Parathyroid adenoma (tissue), 2 donors: ENCODE measurements around the gene ACAT1.
"Not testable (repeated sequence)": the region's sequence is repeated elsewhere in the genome, so short reads cannot be mapped to it uniquely, and the experiment has no call there.

Experiments used
- H2AFZ ChIP-seq: fragments of 300-600 bp; sonication (generic); one replicate; pipeline ENCODE4 v1.7.0; 2017; ENCODE audit warnings: antibody characterized with exemption, mild to moderate bottlenecking
- H3K27ac ChIP-seq: fragments of 300-600 bp; sonication (generic); one replicate; pipeline ENCODE4 v1.7.0; 2017
- H3K27me3 ChIP-seq: fragments of 300-600 bp; sonication (generic); one replicate; pipeline ENCODE4 v1.7.0; 2017; ENCODE audit warnings: low read length; ENCODE audit not compliant: control insufficient read depth, insufficient read depth
- H3K36me3 ChIP-seq: fragments of 300-600 bp; sonication (generic); one replicate; pipeline ENCODE4 v1.7.0; 2017; ENCODE audit warnings: low read length; ENCODE audit not compliant: control insufficient read depth, insufficient read depth
- H3K4me1 ChIP-seq: fragments of 300-600 bp; sonication (generic); one replicate; pipeline ENCODE4 v1.7.0; 2017; ENCODE audit warnings: control low read depth
- H3K4me2 ChIP-seq: fragments of 300-600 bp; sonication (generic); one replicate; pipeline ENCODE4 v1.7.0; 2017; ENCODE audit warnings: low read length
- H3K4me3 ChIP-seq: fragments of 300-600 bp; sonication (generic); one replicate; pipeline ENCODE4 v1.7.0; 2017; ENCODE audit warnings: low read depth, low read length
- H3K79me2 ChIP-seq: fragments of 300-600 bp; sonication (generic); one replicate; pipeline ENCODE4 v1.7.0; 2017; ENCODE audit warnings: control low read depth
- H3K9ac ChIP-seq: fragments of 300-600 bp; sonication (generic); one replicate; pipeline ENCODE4 v1.7.0; 2017; ENCODE audit warnings: mild to moderate bottlenecking
- H3K9me3 ChIP-seq: fragments of 300-600 bp; sonication (generic); one replicate; pipeline ENCODE4 v1.7.0; 2017; ENCODE audit warnings: low read length; ENCODE audit not compliant: control insufficient read depth
- CTCF ChIP-seq: fragments of 300-600 bp; sonication (generic); IDR thresholded peaks from one replicate; pipeline ENCODE4 v1.7.0; 2017; ENCODE audit warnings: antibody characterized with exemption, mild to moderate bottlenecking
- donor health status: primary hyperparathyroidism.

The ACAT1 gene

GRCh38 chr11:108125096-108125495 lies 3.7 kb downstream of the ACAT1 start:
- Histone ChIP-seq H3K9ac (no peak overlapping the region), H3K27me3 (no peaks in the 10 kb centered on the region), H3K4me2 (no peak overlapping the region), H2AFZ (no peak overlapping the region), H3K27ac (no peak overlapping the region), H3K4me3 (no peak overlapping the region), H3K36me3 (no peaks in the 10 kb centered on the region), H3K79me2 (peaks cover 6% of the 10 kb centered on the region), H3K4me1 (no peaks in the 10 kb centered on the region), H3K9me3 (no peaks in the 10 kb centered on the region)
- no peak for TF ChIP-seq CTCF

- Histone ChIP-seq H3K9me3 (no peaks in the 10 kb centered on the region), H3K9ac (no peak overlapping the region), H3K79me2 (peaks cover 2% of the 10 kb centered on the region), H3K4me3 (no peak overlapping the region), H3K4me2 (no peak overlapping the region), H3K4me1 (no peaks in the 10 kb centered on the region), H3K27me3 (no peaks in the 10 kb centered on the region), H3K36me3 (no peaks in the 10 kb centered on the region), H2AFZ (no peak overlapping the region), H3K27ac (no peak overlapping the region)
- no peak for TF ChIP-seq CTCF
These were observed 7.4 kb downstream of the ACAT1 start for GRCh38 chr11:108128772-108129171.

GRCh38 chr11:108131993-108132392 lies 10.6 kb downstream of the ACAT1 start:
- no peak overlapping the region for H3K9ac ChIP-seq
- H3K79me2 ChIP-seq: peaks cover 2% of the 10 kb centered on the region
- no peak overlapping the region for H2AFZ ChIP-seq
- H3K9me3 ChIP-seq: no peaks in the 10 kb centered on the region
- TF ChIP-seq CTCF: no peak
- H3K27ac ChIP-seq: no peak overlapping the region
- H3K4me3 ChIP-seq: no peak overlapping the region
- no peaks in the 10 kb centered on the region for H3K27me3 ChIP-seq
- no peaks in the 10 kb centered on the region for H3K4me1 ChIP-seq
- H3K36me3 ChIP-seq: no peaks in the 10 kb centered on the region
- H3K4me2 ChIP-seq: no peak overlapping the region

- not testable (repeated sequence) for H3K36me3 ChIP-seq, H3K27ac ChIP-seq, H3K4me3 ChIP-seq, H3K9me3 ChIP-seq, H3K27me3 ChIP-seq, H3K4me1 ChIP-seq, H3K9ac ChIP-seq, H3K4me2 ChIP-seq, H2AFZ ChIP-seq, H3K79me2 ChIP-seq
These were observed 11.7 kb downstream of the ACAT1 start for GRCh38 chr11:108132993-108133538.

- H3K79me2 ChIP-seq: no peaks in the 10 kb centered on the region
- H3K36me3 ChIP-seq: no peaks in the 10 kb centered on the region
- H3K9me3 ChIP-seq: no peaks in the 10 kb centered on the region
- no peak overlapping the region for H3K4me2 ChIP-seq
- no peak overlapping the region for H3K9ac ChIP-seq
- TF ChIP-seq CTCF: no peak
- no peaks in the 10 kb centered on the region for H3K27me3 ChIP-seq
- no peaks in the 10 kb centered on the region for H3K4me1 ChIP-seq
- no peak overlapping the region for H3K27ac ChIP-seq
- no peak overlapping the region for H2AFZ ChIP-seq
- H3K4me3 ChIP-seq: no peak overlapping the region
These were observed 14.6 kb downstream of the ACAT1 start for GRCh38 chr11:108135845-108136544.
